Stimulated activated CD8-positive, alpha-beta memory T cell treated with anti-CD3 and anti-CD28 coated beads, Interleukin-4, amount 100 ng/mL, for 48 hours (primary cell): ENCODE measurements around the gene SFXN3.

Source experiments
- DNase-seq: peaks from one replicate; pipeline ENCODE4 v3.0.0-alpha.2; 2020

The SFXN3 gene

DNA sequence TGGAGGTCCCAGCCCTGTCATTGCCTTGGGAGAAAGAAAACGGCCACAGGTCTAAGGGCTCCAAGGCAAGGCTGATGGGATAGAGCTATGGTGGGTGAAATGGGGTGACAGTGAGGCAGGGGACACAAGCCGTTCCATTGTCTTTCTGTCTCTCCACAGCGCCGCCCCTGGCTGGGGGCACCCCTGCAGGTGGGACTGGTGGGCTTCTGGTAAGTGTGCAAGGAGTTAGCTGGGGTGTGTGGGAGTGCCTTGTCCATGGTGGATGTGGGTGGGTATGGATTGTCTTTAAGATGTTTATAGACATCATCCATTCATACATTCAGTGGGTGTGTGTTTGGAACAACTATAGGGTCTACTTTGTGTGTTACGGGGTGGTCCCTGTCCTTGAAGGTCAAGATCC, 7.5 kb downstream of the SFXN3 start:
- no peak for DNase-seq

- no peak for DNase-seq
Observed at GRCh38 chr10:101040061-101040460, 9.0 kb downstream of the SFXN3 start.

- no peak for DNase-seq
Observed at GRCh38 chr10:101040851-101041250, 9.8 kb downstream of the SFXN3 start.

DNA sequence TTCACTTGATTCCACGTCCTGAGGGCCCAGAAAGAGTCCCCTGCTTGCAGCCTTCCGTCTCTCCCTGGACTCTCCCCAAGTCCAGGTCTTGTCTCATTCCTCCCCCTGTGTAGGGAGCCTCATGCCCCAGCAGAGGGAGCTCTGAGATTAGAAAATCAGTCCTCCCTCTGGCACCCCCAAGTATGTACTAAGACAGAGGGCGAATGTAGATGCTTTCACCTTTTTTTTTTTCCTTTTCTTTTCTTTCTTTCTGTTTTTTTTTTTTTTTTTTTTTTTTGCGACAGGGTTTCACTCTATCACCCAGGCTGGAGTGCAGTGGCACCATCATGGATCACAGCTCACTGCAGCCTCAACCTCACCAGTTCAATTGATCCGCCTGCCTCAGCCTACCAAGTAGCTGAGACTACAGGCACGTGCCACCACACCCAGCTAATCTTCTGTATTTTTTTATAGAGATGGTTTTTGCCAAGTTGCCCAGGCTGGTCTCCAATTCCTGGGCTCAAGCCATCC, 10.3 kb downstream of the SFXN3 start:
- DNase-seq, result peak; percentile 79

DNA sequence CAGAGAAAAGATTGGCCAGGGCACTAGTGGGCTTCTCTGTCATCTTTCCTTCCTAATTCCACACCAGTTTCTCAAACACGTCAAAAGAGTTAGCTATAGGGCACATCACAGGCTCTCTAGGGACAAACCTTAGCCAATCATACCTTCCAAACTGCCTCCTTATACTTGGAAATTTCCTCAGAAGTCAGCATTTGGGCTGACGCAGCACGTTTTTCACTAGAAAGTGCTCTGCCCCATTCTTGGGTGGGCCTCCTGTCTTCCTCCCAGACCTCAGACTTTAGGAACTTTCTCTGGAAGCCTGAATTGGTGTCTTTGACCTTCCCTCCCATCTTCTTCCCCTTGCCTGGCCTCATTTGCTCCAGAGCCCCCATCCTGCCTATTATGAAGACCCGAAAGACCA, 11.1 kb downstream of the SFXN3 start:
- DNase-seq, result no peak

- DNase-seq, result peak; percentile 97
Observed at GRCh38 chr10:101042667-101043362, 11.8 kb downstream of the SFXN3 start.

DNA sequence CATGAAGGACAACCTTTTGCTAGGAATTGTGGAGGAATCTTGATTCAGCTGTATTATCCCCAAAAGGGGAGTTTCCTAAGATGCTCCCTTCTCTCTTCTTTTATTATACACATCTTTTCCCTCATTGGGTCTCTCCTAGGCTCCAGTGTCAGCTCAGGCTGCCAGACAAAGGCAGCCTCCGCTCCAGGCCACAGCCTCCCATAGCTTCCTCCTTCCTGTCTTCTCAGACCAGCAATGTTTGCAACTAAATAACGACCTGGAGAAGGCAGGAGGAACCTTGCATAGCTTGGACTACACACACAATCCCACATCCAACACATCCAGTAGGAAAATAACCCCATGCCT, 12.3 kb downstream of the SFXN3 start:
- no peak for DNase-seq

GRCh38 chr10:101044117-101044516, 13.1 kb downstream of the SFXN3 start:
- DNase-seq, result no peak

DNA sequence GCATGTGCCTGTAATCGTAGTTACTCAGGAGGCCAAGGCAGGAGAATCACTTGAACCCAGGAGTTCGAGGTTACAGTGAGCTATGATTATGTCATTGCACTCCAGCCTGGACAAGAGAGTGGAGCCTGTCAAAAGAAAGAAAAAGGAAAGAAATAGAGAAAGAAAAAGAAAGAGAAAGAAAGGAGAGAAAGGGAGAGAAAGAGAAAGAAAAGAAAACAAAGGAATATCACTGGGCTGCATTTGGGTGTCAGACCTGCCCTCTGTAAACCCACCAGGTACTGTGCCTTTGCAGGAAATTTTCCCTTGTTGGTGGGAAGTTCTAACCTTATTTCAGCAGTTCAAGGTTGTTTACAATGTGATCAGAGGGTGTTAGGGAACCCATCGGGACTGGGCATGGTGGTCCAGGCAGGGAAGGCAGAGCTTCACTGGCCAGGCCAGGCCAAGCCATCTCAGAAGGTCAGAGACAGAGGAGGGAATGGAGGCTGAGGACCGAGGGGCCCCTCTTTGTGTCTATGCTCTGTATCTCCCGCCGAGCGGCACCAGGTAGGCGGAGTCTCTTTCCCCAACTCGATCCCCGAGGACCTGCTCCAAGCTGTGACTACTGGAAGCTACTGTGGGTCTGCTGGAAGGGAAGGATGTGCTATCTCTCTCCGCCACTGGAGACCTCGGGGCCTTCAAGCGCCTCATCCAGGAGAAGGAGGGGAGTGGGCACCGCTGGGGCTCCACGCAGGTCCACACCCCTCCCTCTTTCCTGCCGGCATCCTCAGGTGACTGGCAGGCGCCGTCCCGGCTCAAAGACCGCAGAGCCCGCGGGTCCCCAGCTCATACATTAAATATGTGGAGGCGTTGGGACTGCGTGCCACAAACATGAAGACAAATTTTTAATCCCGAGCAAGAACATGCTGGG, 15.6 kb downstream of the SFXN3 start:
- no peak for DNase-seq

DNA sequence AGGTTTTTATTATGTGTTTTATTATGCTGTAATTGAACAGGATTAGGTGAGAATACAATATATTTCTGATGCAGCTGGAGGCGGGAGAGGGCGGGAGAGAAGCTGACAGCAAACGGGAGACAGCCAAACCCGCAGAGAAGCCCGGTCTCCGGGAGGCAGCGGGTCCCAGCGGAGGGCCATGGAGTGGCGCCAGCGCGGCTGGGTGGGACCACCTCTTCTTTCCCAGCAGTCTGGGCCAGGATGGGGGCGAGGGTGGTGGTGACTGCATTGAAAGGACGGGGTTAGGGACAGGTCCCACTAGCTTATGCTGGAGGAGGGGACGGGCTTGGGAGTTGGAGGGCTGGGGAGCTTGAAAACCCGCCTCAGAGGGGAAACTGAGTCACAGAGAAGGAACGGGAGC, 16.2 kb downstream of the SFXN3 start:
- no peak for DNase-seq

GRCh38 chr10:101047961-101048892, 17.2 kb downstream of the SFXN3 start:
- DNase-seq, result no peak

DNA sequence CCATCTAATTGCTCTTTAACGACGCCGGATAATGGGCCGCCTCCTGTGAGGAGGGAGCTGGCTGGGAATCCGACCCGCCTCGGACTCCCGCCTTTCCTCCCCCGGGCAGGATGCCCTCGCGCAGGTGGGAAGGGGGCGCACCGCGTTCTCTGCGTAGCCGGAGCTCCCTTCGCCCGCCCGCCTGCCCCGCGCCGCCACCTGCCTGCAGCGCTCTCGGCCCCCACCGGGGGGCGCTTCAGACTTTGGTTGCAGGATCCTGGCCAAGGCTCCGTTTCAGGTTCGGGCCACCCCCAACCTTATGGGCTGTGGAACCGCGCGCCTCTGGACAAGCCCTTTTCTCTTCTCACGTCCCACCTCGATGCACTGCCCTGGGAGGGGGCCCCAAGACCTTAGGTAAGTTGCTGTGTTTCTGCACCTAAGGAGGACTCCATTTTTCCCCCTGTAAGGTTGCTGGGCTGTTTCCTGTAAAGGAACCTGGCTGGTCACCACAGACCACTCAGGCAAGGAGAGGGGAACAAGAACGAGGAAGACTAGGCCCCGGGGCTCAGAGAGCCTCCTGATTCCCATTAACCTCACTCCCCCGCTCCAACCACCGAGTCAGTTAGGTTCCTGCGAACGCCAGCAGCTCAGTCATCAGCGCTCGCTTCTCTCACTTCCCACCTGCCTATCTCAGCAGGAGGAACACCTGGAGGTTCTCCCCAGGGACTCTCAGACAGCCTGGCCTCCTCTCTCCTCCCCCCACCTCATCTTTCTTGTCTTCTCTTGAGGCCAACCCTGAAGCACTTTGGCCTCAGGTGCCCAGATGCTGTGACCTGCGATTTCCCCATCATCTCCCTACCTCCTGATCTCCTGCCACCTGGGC, 19.4 kb downstream of the SFXN3 start:
- peak; percentile 91 for DNase-seq

- no peak for DNase-seq
Observed at GRCh38 chr10:101052285-101052684, 21.3 kb downstream of the SFXN3 start.

DNA sequence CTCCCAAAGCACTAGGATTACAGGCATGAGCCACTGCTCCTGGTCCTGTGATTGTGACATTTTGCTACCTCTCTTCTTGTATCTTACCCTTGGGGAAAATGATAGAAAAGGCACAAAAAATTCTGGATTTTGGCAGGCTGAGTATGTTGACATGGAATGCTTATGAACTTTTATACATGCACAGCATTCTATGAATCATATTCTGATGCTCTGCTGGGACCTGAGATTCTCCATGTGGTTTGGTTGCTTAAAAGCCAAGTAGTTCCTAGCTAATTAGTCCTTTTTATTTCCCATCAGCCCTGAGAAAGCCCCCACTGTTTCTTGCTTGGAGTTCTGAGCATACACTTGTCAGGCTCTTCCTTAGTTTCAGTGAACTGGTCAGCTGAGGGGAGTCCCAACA, 22.5 kb downstream of the SFXN3 start:
- no peak for DNase-seq

GRCh38 chr10:101054351-101054750, 23.3 kb downstream of the SFXN3 start:
- no peak for DNase-seq

- no peak for DNase-seq
Observed at GRCh38 chr10:101054876-101055275, 23.8 kb downstream of the SFXN3 start.

DNA sequence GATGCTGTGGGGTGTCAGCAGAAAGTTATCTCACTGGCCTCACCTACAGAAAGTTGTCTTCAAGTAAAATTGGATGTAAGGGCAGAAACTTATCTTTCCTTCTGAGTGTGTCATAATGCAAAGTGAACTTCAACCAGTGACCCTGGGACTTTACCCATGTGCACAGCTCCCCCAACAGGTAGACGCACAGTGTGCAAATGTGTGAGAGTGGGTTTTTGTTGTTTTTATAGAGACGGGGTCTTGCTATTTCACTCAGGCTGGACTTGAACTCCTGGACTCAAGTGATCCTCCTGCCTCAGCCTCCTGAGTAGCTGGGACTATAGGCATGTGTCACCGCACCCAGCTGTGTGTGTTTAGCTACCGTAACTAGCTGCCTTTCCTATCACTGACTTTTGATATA, 24.4 kb downstream of the SFXN3 start:
- DNase-seq, result no peak

- DNase-seq, result no peak
Observed at GRCh38 chr10:101056365-101057151, 25.5 kb downstream of the SFXN3 start.

- peak; percentile 98 for DNase-seq
Observed at GRCh38 chr10:101060036-101060950, 29.3 kb downstream of the SFXN3 start.
